ENCODE measurements around the gene RAB11FIP5.
"Not testable (repeated sequence)": the region's sequence is repeated elsewhere in the genome, so short reads cannot be mapped to it uniquely, and the experiment has no call there.

RAB11FIP5 gene

GRCh38 chr2:73112913-73113854 lies at the start of gene RAB11FIP5:
RAB11FIP5 (minus strand) TSS chr2:73112948; CDS start chr2:73112777, 171 bp downstream.
- peak; percentile 74 for DNase-seq

GRCh38 chr2:73156539-73157124 lies 43.9 kb upstream of the RAB11FIP5 start:
- DNase-seq, result peak; percentile 10

- no peak for DNase-seq
Measured at GRCh38 chr2:73142937-73143336, 30.2 kb upstream of the RAB11FIP5 start.

GRCh38 chr2:73141896-73142295 lies 29.1 kb upstream of the RAB11FIP5 start:
- DNase-seq, result no peak

GRCh38 chr2:73135236-73135635 lies 22.5 kb upstream of the RAB11FIP5 start:
- no peak for DNase-seq

- DNase-seq, result no peak
Measured at GRCh38 chr2:73134471-73134870, 21.7 kb upstream of the RAB11FIP5 start.

- no peak for DNase-seq
Measured at GRCh38 chr2:73133566-73134197, 20.9 kb upstream of the RAB11FIP5 start.

GRCh38 chr2:73131807-73132206 lies 19.1 kb upstream of the RAB11FIP5 start:
- no peak for DNase-seq

GRCh38 chr2:73130790-73131189 lies 18.0 kb upstream of the RAB11FIP5 start:
- DNase-seq, result no peak

GRCh38 chr2:73128841-73129535 lies 16.2 kb upstream of the RAB11FIP5 start:
- DNase-seq, result no peak

- no peak for DNase-seq
Measured at GRCh38 chr2:73122536-73122935, 9.8 kb upstream of the RAB11FIP5 start.

GRCh38 chr2:73119611-73120239 lies 7.0 kb upstream of the RAB11FIP5 start:
- not testable (repeated sequence) for DNase-seq

- DNase-seq, result no peak
Measured at GRCh38 chr2:73117441-73117840, 4.7 kb upstream of the RAB11FIP5 start.

- DNase-seq, result no peak
Measured at GRCh38 chr2:73116182-73116960, 3.6 kb upstream of the RAB11FIP5 start.

- DNase-seq, result no peak
Measured at GRCh38 chr2:73114273-73114867, 1.6 kb upstream of the RAB11FIP5 start.

- DNase-seq, result no peak
Measured at GRCh38 chr2:73112026-73112912, 479 bp downstream of the RAB11FIP5 start.

- no peak for DNase-seq
Measured at GRCh38 chr2:73111073-73112025, 1.4 kb downstream of the RAB11FIP5 start.

- no peak for DNase-seq
Measured at GRCh38 chr2:73110168-73111072, 2.3 kb downstream of the RAB11FIP5 start.
